HepG2 (cell line): ENCODE results near the gene DCK. TPM values are rescaled to one million over a fixed set of nuclear protein-coding genes. Genes with fewer than 3 reads are reported as not detected.

Source experiments
- AGO1 ChIP-seq: fragments of 200-400 bp; formaldehyde crosslinking; IDR thresholded peaks from 2 replicates; pipeline ENCODE4 v1.6.1; 2017; ENCODE audit warnings: mild to moderate bottlenecking, low read depth, low read length, moderate library complexity; ENCODE audit not compliant: poor library complexity, severe bottlenecking
- BORCS8-MEF2B ChIP-seq: sonication (generic); formaldehyde crosslinking; IDR thresholded peaks from 2 replicates; pipeline ENCODE4 v1.8.0; 2022; ENCODE audit warnings: mild to moderate bottlenecking, missing genetic modification reagents
- FOXP4 ChIP-seq: sonication (generic); formaldehyde crosslinking; IDR thresholded peaks from 2 replicates; pipeline ENCODE4 v1.4.0; 2020; ENCODE audit warnings: missing genetic modification reagents
- MZF1 ChIP-seq: sonication (generic); formaldehyde crosslinking; IDR thresholded peaks from 2 replicates; pipeline ENCODE4 v1.8.1; 2023; ENCODE audit warnings: mild to moderate bottlenecking, missing genetic modification reagents, borderline replicate concordance
- NR2F6 ChIP-seq, 2 experiments: IDR thresholded peaks; 2 replicates each; pipeline ENCODE4 v1.6.1; 2016; ENCODE audit warnings: antibody characterized with exemption in 1 of 2, mild to moderate bottlenecking in 1 of 2
- SOX5 ChIP-seq: IDR thresholded peaks from 2 replicates; pipeline ENCODE4 v1.6.1; 2016; ENCODE audit warnings: borderline replicate concordance
- TCF7L2 ChIP-seq: IDR thresholded peaks from 2 replicates; pipeline ENCODE4 v1.6.1; 2011; ENCODE audit warnings: mild to moderate bottlenecking, low read depth, low read length, moderate library complexity
- ZGPAT ChIP-seq: IDR thresholded peaks from 2 replicates; pipeline ENCODE4 v1.6.1; 2016; ENCODE audit warnings: mild to moderate bottlenecking
- ZNF12 ChIP-seq: sonication (generic); formaldehyde crosslinking; IDR thresholded peaks from 2 replicates; pipeline ENCODE4 v1.5.0; 2020; ENCODE audit warnings: missing genetic modification reagents
- ZNF180 ChIP-seq: sonication (generic); formaldehyde crosslinking; IDR thresholded peaks from 2 replicates; pipeline ENCODE4 v1.4.0; 2020; ENCODE audit warnings: low read depth, missing genetic modification reagents, borderline replicate concordance
- ZNF24 ChIP-seq: fragments of 450-650 bp; IDR thresholded peaks from 2 replicates; pipeline ENCODE4 v1.6.1; 2017; ENCODE audit warnings: antibody characterized with exemption, mild to moderate bottlenecking
- ZNF407 ChIP-seq: sonication (generic); formaldehyde crosslinking; IDR thresholded peaks from one replicate; pipeline ENCODE4 v1.5.1; 2020; ENCODE audit warnings: mild to moderate bottlenecking, missing genetic modification reagents; ENCODE audit errors: not compliant biosample characterization
- polyA plus RNA-seq, 8 experiments: library from polyadenylated mRNA; depleted of rRNA in 3 of 8; stranded (reverse) in 7 of 8; unstranded in 1 of 8; fragments of >200 nt; fragmentation: Illumina TruSeq in 4 of 8; extraction: Trizol in 4 of 8; gene quantifications; 2 replicates each; pipeline versions ENCODE4 v1.2.1 to v1.2.3, GENCODE V29; 2011 to 2016; ENCODE audit warnings: low read depth in 4 of 8, missing spikeins in 1 of 8, mixed read lengths in 1 of 8; ENCODE audit not compliant: insufficient read depth in 1 of 8
- total RNA-seq, 5 experiments: library from RNA; depleted of rRNA; stranded (reverse); fragments of >200 nt; fragmentation: Illumina TruSeq; extraction: Trizol; gene quantifications; 2 replicates each; pipeline ENCODE4 v1.2.3, GENCODE V29; 2016; ENCODE audit warnings: low read depth in 1 of 5
- TF ChIP-seq, protein P1 (sequence below): sonication (generic); formaldehyde crosslinking; IDR thresholded peaks from 2 replicates; pipeline ENCODE4 v1.4.0; 2020; ENCODE audit warnings: missing genetic modification reagents, borderline replicate concordance

DCK gene
- total and polyA plus RNA-seq, 2 of the 13 experiments (the other 11 are each of a cell fraction or from before 2014, with no cell fraction given): 5.7 to 21.8 TPM

DNA sequence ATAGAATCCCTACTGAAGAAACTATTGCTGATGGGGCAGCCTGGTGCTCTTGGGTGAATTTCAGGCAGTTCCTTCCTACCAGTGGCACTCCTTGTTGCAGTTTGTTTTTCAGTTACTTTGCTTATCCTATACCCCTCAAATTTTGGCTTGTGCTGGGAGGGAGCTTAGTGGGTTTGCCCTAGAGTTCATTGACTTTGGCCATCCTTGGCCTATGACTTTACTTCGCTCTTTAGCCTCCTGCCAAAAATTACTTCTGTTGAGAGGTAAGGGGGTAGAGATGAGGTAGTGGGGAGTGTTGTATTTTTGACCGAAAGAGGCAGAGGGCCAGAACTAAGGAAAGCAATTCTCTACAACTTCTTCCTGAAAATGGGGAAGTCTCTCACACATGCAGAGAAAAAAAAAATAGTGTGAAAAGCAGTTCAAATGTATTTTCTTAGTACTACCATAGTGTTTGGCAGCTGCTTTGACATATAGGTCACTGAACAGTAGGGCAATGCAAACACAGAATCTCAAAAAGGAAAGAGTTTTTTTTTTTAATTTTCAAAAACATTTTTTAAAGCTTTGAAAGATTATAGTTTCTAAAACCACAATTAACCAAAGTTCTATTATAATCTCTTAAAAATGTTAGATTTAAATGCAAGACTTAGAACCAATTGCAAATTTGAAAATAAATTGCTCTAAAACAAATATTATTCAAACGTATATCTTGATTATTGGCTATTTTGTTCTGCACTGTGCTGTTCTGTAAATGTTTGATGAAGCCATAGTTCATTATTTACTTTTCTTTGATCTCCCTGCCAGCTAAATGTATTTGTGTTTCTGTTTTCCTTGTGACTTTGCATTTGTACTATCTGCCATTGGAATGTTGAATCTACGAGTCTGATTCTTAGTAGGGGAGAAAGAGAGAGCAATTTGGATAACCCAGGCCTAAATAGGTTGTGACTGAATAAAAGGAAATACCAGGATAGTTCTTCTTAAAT, 73.6 kb downstream of the DCK start (continued):
- TF ChIP-seq ZNF407 (no peak), TCF7L2 (peak; percentile 95), SOX5 (CRISPR knock-in tag) (peak; percentile 84), ZNF180 (CRISPR knock-in tag) (no peak), MZF1 (CRISPR knock-in tag) (no peak), FOXP4 (peak; percentile 83), ZNF24 (0 out of 2 replicates have a peak, but pooled peaks have one; percentile 18), ZGPAT (CRISPR knock-in tag) (peak; percentile 76), ZNF12 (0 out of 2 replicates have a peak, but pooled peaks have one; percentile 24), BORCS8-MEF2B (CRISPR knock-in tag) (no peak), NR2F6 (IDR thresholded peaks at IDR 0.05) (peak; percentile 85), NR2F6 (CRISPR knock-in tag; IDR thresholded peaks at IDR 0.05) (peak; percentile 45; the same call in 1 of the 2 replicates), AGO1 (no peak)
- TF ChIP-seq, protein P1, sequence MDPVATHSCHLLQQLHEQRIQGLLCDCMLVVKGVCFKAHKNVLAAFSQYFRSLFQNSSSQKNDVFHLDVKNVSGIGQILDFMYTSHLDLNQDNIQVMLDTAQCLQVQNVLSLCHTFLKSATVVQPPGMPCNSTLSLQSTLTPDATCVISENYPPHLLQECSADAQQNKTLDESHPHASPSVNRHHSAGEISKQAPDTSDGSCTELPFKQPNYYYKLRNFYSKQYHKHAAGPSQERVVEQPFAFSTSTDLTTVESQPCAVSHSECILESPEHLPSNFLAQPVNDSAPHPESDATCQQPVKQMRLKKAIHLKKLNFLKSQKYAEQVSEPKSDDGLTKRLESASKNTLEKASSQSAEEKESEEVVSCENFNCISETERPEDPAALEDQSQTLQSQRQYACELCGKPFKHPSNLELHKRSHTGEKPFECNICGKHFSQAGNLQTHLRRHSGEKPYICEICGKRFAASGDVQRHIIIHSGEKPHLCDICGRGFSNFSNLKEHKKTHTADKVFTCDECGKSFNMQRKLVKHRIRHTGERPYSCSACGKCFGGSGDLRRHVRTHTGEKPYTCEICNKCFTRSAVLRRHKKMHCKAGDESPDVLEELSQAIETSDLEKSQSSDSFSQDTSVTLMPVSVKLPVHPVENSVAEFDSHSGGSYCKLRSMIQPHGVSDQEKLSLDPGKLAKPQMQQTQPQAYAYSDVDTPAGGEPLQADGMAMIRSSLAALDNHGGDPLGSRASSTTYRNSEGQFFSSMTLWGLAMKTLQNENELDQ (CRISPR knock-in tag): no peak
